Dedifferentiated amniotic fluid mesenchymal stem cell (primary cell): ENCODE measurements around the gene AHNAK2.
"Not testable (repeated sequence)": the region's sequence is repeated elsewhere in the genome, so short reads cannot be mapped to it uniquely, and the experiment has no call there.

Experiments
- DNase-seq: peaks from one replicate; pipeline ENCODE4 v3.0.0-alpha.2; 2016; ENCODE audit errors: extremely low spot score

AHNAK2 gene

GRCh38 chr14:104927432-104927816, 50.8 kb downstream of the AHNAK2 start:
- no peak for DNase-seq

- DNase-seq, result no peak
These were observed 51.3 kb downstream of the AHNAK2 start for GRCh38 chr14:104926619-104927431.

- DNase-seq, result no peak
These were observed 52.1 kb downstream of the AHNAK2 start for GRCh38 chr14:104925855-104926609.

GRCh38 chr14:104925214-104925854, 52.8 kb downstream of the AHNAK2 start:
- no peak for DNase-seq

- DNase-seq, result no peak
These were observed 53.6 kb downstream of the AHNAK2 start, which contains the start of gene PLD4 for GRCh38 chr14:104924421-104925213. Gene PLD4 (plus strand): TSS chr14:104924879. CDS start chr14:104927141, 2,262 bp downstream.

- DNase-seq, result no peak
These were observed 54.3 kb downstream of the AHNAK2 start for GRCh38 chr14:104923640-104924420.

GRCh38 chr14:104919993-104920315, 58.2 kb downstream of the AHNAK2 start:
- DNase-seq, result no peak

GRCh38 chr14:104919152-104919992, 58.8 kb downstream of the AHNAK2 start:
- not testable (repeated sequence) for DNase-seq

- DNase-seq, result no peak
These were observed 60.2 kb downstream of the AHNAK2 start for GRCh38 chr14:104917993-104918392.

GRCh38 chr14:104917116-104917515, 61.1 kb downstream of the AHNAK2 start:
- DNase-seq, result no peak

GRCh38 chr14:104913435-104913834, 64.7 kb downstream of the AHNAK2 start:
- DNase-seq, result no peak

- DNase-seq, result no peak
These were observed 66.1 kb downstream of the AHNAK2 start for GRCh38 chr14:104912053-104912452.

- no peak for DNase-seq
These were observed 69.9 kb downstream of the AHNAK2 start for GRCh38 chr14:104908303-104908702.

GRCh38 chr14:104905579-104905933, 72.6 kb downstream of the AHNAK2 start:
- DNase-seq, result not testable (repeated sequence)

- not testable (repeated sequence) for DNase-seq
These were observed 73.3 kb downstream of the AHNAK2 start for GRCh38 chr14:104904650-104905578.

GRCh38 chr14:104903990-104904389, 74.2 kb downstream of the AHNAK2 start:
- no peak for DNase-seq

GRCh38 chr14:104900639-104901512, 77.3 kb downstream of the AHNAK2 start:
- no peak for DNase-seq

GRCh38 chr14:104899781-104900180, 78.4 kb downstream of the AHNAK2 start:
- no peak for DNase-seq
